SU-DHL-6 (cell line): ENCODE measurements around the gene GGT5.
"Not testable (repeated sequence)": the region's sequence is repeated elsewhere in the genome, so short reads cannot be mapped to it uniquely, and the experiment has no call there.

Source experiments
- CTCF ChIP-seq: fragments of 200-600 bp; sonication (generic); IDR thresholded peaks from one replicate; pipeline ENCODE4 v1.5.1; 2017; ENCODE audit warnings: antibody characterized with exemption, mild to moderate bottlenecking, low read length, moderate library complexity; ENCODE audit not compliant: insufficient read depth, poor library complexity, severe bottlenecking
- EZH2phosphoT487 ChIP-seq: fragments of 200-600 bp; sonication (generic), shearing (Covaris generic); conservative IDR thresholded peaks from 2 replicates; pipeline ENCODE4 v1.6.1; 2018; ENCODE audit warnings: mild to moderate bottlenecking, antibody characterized with exemption, low read length, moderate library complexity, mixed read lengths

GRCh38 chr22:24245584-24246561 is 991 bp upstream of the GGT5 start:
- TF ChIP-seq EZH2phosphoT487, CTCF: not testable (repeated sequence)
